Stimulated activated CD8-positive, alpha-beta memory T cell treated with anti-CD3 and anti-CD28 coated beads, Interleukin-7, amount 100 ng/mL, for 24 hours (primary cell): ENCODE results near the gene SDK2.

Experiments used
- DNase-seq: peaks from one replicate; pipeline ENCODE4 v3.0.0-alpha.2; 2020; ENCODE audit warnings: low read depth

The SDK2 gene

GRCh38 chr17:73555199-73555960 is 88.9 kb downstream of the SDK2 start:
- DNase-seq: no peak

- DNase-seq: no peak
Measured at GRCh38 chr17:73554498-73554897, 89.7 kb downstream of the SDK2 start.

GRCh38 chr17:73553311-73553710 is 90.9 kb downstream of the SDK2 start:
- DNase-seq: no peak

- no peak for DNase-seq
Measured at GRCh38 chr17:73552300-73553048, 91.8 kb downstream of the SDK2 start.

- no peak for DNase-seq
Measured at GRCh38 chr17:73551759-73552158, 92.5 kb downstream of the SDK2 start.

GRCh38 chr17:73551144-73551543 is 93.1 kb downstream of the SDK2 start:
- DNase-seq: no peak

- no peak for DNase-seq
Measured at GRCh38 chr17:73550556-73550955, 93.7 kb downstream of the SDK2 start.

GRCh38 chr17:73549841-73550430 is 94.3 kb downstream of the SDK2 start:
- no peak for DNase-seq

- DNase-seq: no peak
Measured at GRCh38 chr17:73548620-73549311, 95.5 kb downstream of the SDK2 start.

GRCh38 chr17:73547790-73548189 is 96.5 kb downstream of the SDK2 start:
- DNase-seq: no peak

GRCh38 chr17:73546770-73547536 is 97.3 kb downstream of the SDK2 start:
- no peak for DNase-seq

- DNase-seq: no peak
Measured at GRCh38 chr17:73546114-73546513, 98.1 kb downstream of the SDK2 start.

- no peak for DNase-seq
Measured at GRCh38 chr17:73545109-73546032, 98.9 kb downstream of the SDK2 start.

- no peak for DNase-seq
Measured at GRCh38 chr17:73544333-73544732, 99.9 kb downstream of the SDK2 start.

GRCh38 chr17:73542323-73542722 is 101.9 kb downstream of the SDK2 start:
- no peak for DNase-seq

- no peak for DNase-seq
Measured at GRCh38 chr17:73541561-73541981, 102.7 kb downstream of the SDK2 start.

GRCh38 chr17:73541111-73541510 is 103.1 kb downstream of the SDK2 start:
- DNase-seq: no peak

- DNase-seq: no peak
Measured at GRCh38 chr17:73539166-73539565, 105.1 kb downstream of the SDK2 start.

GRCh38 chr17:73538445-73538844 is 105.8 kb downstream of the SDK2 start:
- no peak for DNase-seq
